ENCODE data around the gene ARHGEF5.
"Not testable (repeated sequence)": the region's sequence is repeated elsewhere in the genome, so short reads cannot be mapped to it uniquely, and the experiment has no call there.

Gene ARHGEF5

DNA sequence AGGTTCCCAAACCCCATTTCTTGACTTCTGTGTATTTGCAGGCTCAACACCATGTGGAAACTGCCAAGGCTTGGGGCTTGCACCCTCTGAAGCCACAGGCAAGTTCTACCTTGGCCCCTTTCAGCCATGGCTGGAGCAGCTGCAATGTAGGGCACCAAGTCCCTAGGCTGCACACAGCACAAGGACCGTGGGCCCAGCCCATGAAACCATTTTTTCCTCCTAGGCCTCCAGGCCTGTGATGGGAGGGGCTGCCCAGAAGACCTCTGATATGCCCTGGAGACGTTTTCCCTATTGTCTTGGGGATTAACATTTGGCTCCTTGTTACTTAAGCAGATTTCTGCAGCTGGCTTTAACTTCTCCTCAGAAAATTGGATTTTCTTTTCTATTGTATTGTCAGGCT is 72.3 kb downstream of the ARHGEF5 start:
- not testable (repeated sequence) for H3K36me3 Mint-ChIP-seq (ENCODE audit: low read depth); H3K27ac Mint-ChIP-seq; DNase-seq (ENCODE audit: low spot score); H3K27me3 Mint-ChIP-seq (ENCODE audit: low read depth); H3K4me3 Mint-ChIP-seq; H3K4me1 Mint-ChIP-seq (ENCODE audit: low read depth)
- peaks cover 30% of the 10 kb centered on the region for H3K9me3 Mint-ChIP-seq

GRCh38 chr7:144428431-144428830 is 73.2 kb downstream of the ARHGEF5 start:
- Mint-ChIP-seq H3K4me1 (ENCODE audit: low read depth) (no peaks in the 10 kb centered on the region), H3K9me3 (peaks cover 30% of the 10 kb centered on the region), H3K27ac (no peak overlapping the region), H3K36me3 (ENCODE audit: low read depth) (no peaks in the 10 kb centered on the region), H3K4me3 (no peak overlapping the region), H3K27me3 (ENCODE audit: low read depth) (no peaks in the 10 kb centered on the region)
- no peak for DNase-seq (ENCODE audit: low spot score)
